Effector memory CD8-positive, alpha-beta T cell (primary cell): ENCODE data around the gene SGSH.

Experiments used
- ATAC-seq: fragments of 150-1000 bp; cut with Tn5 transposase; replicated peaks from 2 replicates; pipeline ENCODE4 v1.10.0; 2021; ENCODE audit warnings: mild to moderate bottlenecking, moderate library complexity
- DNase-seq, 3 experiments: peaks; one replicate each; pipeline ENCODE4 v3.0.0; 2021
- H3K27ac Mint-ChIP-seq, 2 donors: one replicate each; pipeline ENCODE4 v1.8.0; 2022; ENCODE audit warnings: mild to moderate bottlenecking in 2 of 2, mixed read lengths in 2 of 2, moderate library complexity in 2 of 2
- H3K27me3 Mint-ChIP-seq, 2 donors: one replicate each; pipeline ENCODE4 v1.8.0; 2022; ENCODE audit warnings: mixed read lengths in 2 of 2
- H3K36me3 Mint-ChIP-seq: one replicate; pipeline ENCODE4 v1.8.0; 2022; ENCODE audit warnings: mild to moderate bottlenecking, moderate library complexity, mixed read lengths; ENCODE audit not compliant: insufficient read depth
- H3K4me1 Mint-ChIP-seq, 2 donors: one replicate each; pipeline ENCODE4 v1.8.0; 2022; ENCODE audit warnings: low read depth in 2 of 2, mixed read lengths in 2 of 2
- H3K4me3 Mint-ChIP-seq, 2 donors: one replicate each; pipeline ENCODE4 v1.8.0; 2022; ENCODE audit warnings: mild to moderate bottlenecking in 2 of 2, mixed read lengths in 2 of 2, moderate library complexity in 2 of 2
- H3K9me3 Mint-ChIP-seq, 2 donors: one replicate each; pipeline ENCODE4 v1.8.0; 2022; ENCODE audit warnings: mixed read lengths in 2 of 2

SGSH gene

GRCh38 chr17:80228477-80228876 is 8.3 kb upstream of the SGSH start:
- peaks cover 4 to 8% of the 10 kb centered on the region in 2 donors for H3K9me3 Mint-ChIP-seq
- ATAC-seq (no peak), DNase-seq (no peak)
- peaks cover 12% of the 10 kb centered on the region for H3K36me3 Mint-ChIP-seq
- peaks cover under 1 to 5% of the 10 kb centered on the region in 2 donors for H3K4me1 Mint-ChIP-seq
- no peaks in the 10 kb centered on the region for H3K27me3 Mint-ChIP-seq
- H3K4me3 Mint-ChIP-seq, result no peak overlapping the region
- peak overlapping the region in 1 of 2 donors; percentile 71 for H3K27ac Mint-ChIP-seq

- no peak overlapping the region for H3K27ac Mint-ChIP-seq
- H3K27me3 Mint-ChIP-seq, result no peaks in the 10 kb centered on the region
- H3K36me3 Mint-ChIP-seq, result peaks cover 12% of the 10 kb centered on the region
- DNase-seq (no peak), ATAC-seq (no peak)
- H3K4me1 Mint-ChIP-seq, result peaks cover 2 to 5% of the 10 kb centered on the region in 2 donors
- peaks cover 3 to 8% of the 10 kb centered on the region in 2 donors for H3K9me3 Mint-ChIP-seq
- H3K4me3 Mint-ChIP-seq, result no peak overlapping the region
Measured at GRCh38 chr17:80227666-80228065, 7.5 kb upstream of the SGSH start.

GRCh38 chr17:80227156-80227555 is 7.0 kb upstream of the SGSH start:
- no peak overlapping the region for H3K4me3 Mint-ChIP-seq
- ATAC-seq (no peak), DNase-seq (no peak)
- H3K27ac Mint-ChIP-seq, result peak overlapping the region; percentile 15 to 77
- H3K36me3 Mint-ChIP-seq, result peaks cover 12% of the 10 kb centered on the region
- no peaks in the 10 kb centered on the region for H3K27me3 Mint-ChIP-seq
- peaks cover 2 to 5% of the 10 kb centered on the region in 2 donors for H3K4me1 Mint-ChIP-seq
- H3K9me3 Mint-ChIP-seq, result peaks cover 0 to 8% of the 10 kb centered on the region in 2 donors

- no peak for ATAC-seq
- H3K4me3 Mint-ChIP-seq, result no peak overlapping the region
- peaks cover 4 to 10% of the 10 kb centered on the region in 2 donors for H3K4me1 Mint-ChIP-seq
- no peaks in the 10 kb centered on the region for H3K27me3 Mint-ChIP-seq
- H3K9me3 Mint-ChIP-seq, result no peaks in the 10 kb centered on the region
- no peak overlapping the region for H3K27ac Mint-ChIP-seq
- no peak for DNase-seq
- peaks cover 18% of the 10 kb centered on the region for H3K36me3 Mint-ChIP-seq
Measured at GRCh38 chr17:80225230-80225629, 5.1 kb upstream of the SGSH start.

GRCh38 chr17:80224683-80225082 is 4.5 kb upstream of the SGSH start:
- peak overlapping the region in 1 of 2 donors; percentile 21 for H3K27ac Mint-ChIP-seq

GRCh38 chr17:80223838-80224497 is 3.8 kb upstream of the SGSH start:
- Mint-ChIP-seq H3K27ac (peak overlapping the region; percentile 3 to 21), H3K27me3 (no peaks in the 10 kb centered on the region), H3K4me1 (peaks cover 11 to 12% of the 10 kb centered on the region in 2 donors), H3K4me3 (no peak overlapping the region), H3K9me3 (no peaks in the 10 kb centered on the region), H3K36me3 (peaks cover 25% of the 10 kb centered on the region)
- DNase-seq (no peak), ATAC-seq (no peak)

More at GRCh38 chr17:80224683-80225082, 4.5 kb upstream of the SGSH start:
- no peak for ATAC-seq
- Mint-ChIP-seq H3K27me3 (no peaks in the 10 kb centered on the region), H3K4me1 (peaks cover 7 to 10% of the 10 kb centered on the region in 2 donors), H3K36me3 (peaks cover 18% of the 10 kb centered on the region), H3K9me3 (no peaks in the 10 kb centered on the region), H3K4me3 (no peak overlapping the region)
- DNase-seq, result no peak

GRCh38 chr17:80223142-80223815 is 3.1 kb upstream of the SGSH start:
- H3K4me3 Mint-ChIP-seq, result peak overlapping the region in 1 of 2 donors; percentile 30
- H3K27me3 Mint-ChIP-seq, result no peaks in the 10 kb centered on the region
- H3K36me3 Mint-ChIP-seq, result peaks cover 25% of the 10 kb centered on the region

GRCh38 chr17:80222376-80223141 is 2.4 kb upstream of the SGSH start:
- Mint-ChIP-seq H3K4me3 (peak overlapping the region; percentile 30 to 41), H3K9me3 (no peaks in the 10 kb centered on the region), H3K36me3 (peaks cover 25% of the 10 kb centered on the region), H3K27me3 (no peaks in the 10 kb centered on the region), H3K4me1 (peaks cover 19 to 22% of the 10 kb centered on the region in 2 donors), H3K27ac (peak overlapping the region in 1 of 2 donors; percentile 46)
- DNase-seq, result no peak
- no peak for ATAC-seq

More at GRCh38 chr17:80223142-80223815, 3.1 kb upstream of the SGSH start:
- DNase-seq, result no peak
- ATAC-seq, result no peak
- Mint-ChIP-seq H3K4me1 (peaks cover 17 to 18% of the 10 kb centered on the region in 2 donors), H3K27ac (peak overlapping the region in 1 of 2 donors; percentile 46), H3K9me3 (no peaks in the 10 kb centered on the region)

GRCh38 chr17:80221351-80222105 is 1.4 kb upstream of the SGSH start:
- H3K27me3 Mint-ChIP-seq, result no peaks in the 10 kb centered on the region
- peaks cover 27% of the 10 kb centered on the region for H3K36me3 Mint-ChIP-seq
- DNase-seq, result no peak
- peaks cover 23 to 26% of the 10 kb centered on the region in 2 donors for H3K4me1 Mint-ChIP-seq
- H3K4me3 Mint-ChIP-seq, result peak overlapping the region; percentile 71 to 73
- no peaks in the 10 kb centered on the region for H3K9me3 Mint-ChIP-seq
- ATAC-seq, result no peak
- H3K27ac Mint-ChIP-seq, result peak overlapping the region in 1 of 2 donors; percentile 29

GRCh38 chr17:80220736-80221215 is 643 bp upstream of the SGSH start:
- Mint-ChIP-seq H3K27me3 (no peaks in the 10 kb centered on the region), H3K4me1 (peaks cover 23 to 29% of the 10 kb centered on the region in 2 donors), H3K36me3 (peaks cover 32% of the 10 kb centered on the region), H3K27ac (peak overlapping the region in 1 of 2 donors; percentile 29), H3K4me3 (peak overlapping the region; percentile 71 to 73), H3K9me3 (no peaks in the 10 kb centered on the region)
- ATAC-seq (no peak), DNase-seq (no peak)

GRCh38 chr17:80219763-80220053 is 425 bp downstream of the SGSH start:
- ATAC-seq (peak; percentile 24), DNase-seq (no peak)
- Mint-ChIP-seq H3K4me1 (peaks cover 23 to 29% of the 10 kb centered on the region in 2 donors), H3K27me3 (no peaks in the 10 kb centered on the region), H3K9me3 (no peaks in the 10 kb centered on the region), H3K36me3 (peaks cover 28% of the 10 kb centered on the region), H3K27ac (peak overlapping the region; percentile 94 to 97), H3K4me3 (peak overlapping the region; percentile 84 to 95)

GRCh38 chr17:80219013-80219762 is 945 bp downstream of the SGSH start:
- Mint-ChIP-seq H3K27ac (peak overlapping the region; percentile 94 to 97), H3K36me3 (peaks cover 30% of the 10 kb centered on the region), H3K9me3 (no peaks in the 10 kb centered on the region), H3K27me3 (no peaks in the 10 kb centered on the region), H3K4me3 (peak overlapping the region; percentile 84 to 95), H3K4me1 (peaks cover 22 to 29% of the 10 kb centered on the region in 2 donors)
- DNase-seq (peak; percentile 92 to 94 (median 93)), ATAC-seq (peak; percentile 92)
